HCT116 (cell line): Measurements from ENCODE around the gene TFB1M. TPM values are rescaled to one million over a fixed set of nuclear protein-coding genes. Genes with fewer than 3 reads are reported as not detected.

Experiments
- ATAC-seq: fragments of 200-7000 bp; cut with Tn5 transposase; 2 replicates; pipeline ENCODE4 v1.9.1; 2020; ENCODE audit warnings: mild to moderate bottlenecking, moderate library complexity
- Bru-seq: library from RNA; stranded (reverse); fragments of 400-500 nt; gene quantifications from one replicate; lab custom pipeline; 2021; lab: Mats Ljungman, UMichigan
- BruChase-seq, 2 experiments: library from RNA; stranded (reverse); fragments of 400-500 nt; gene quantifications; one replicate each; lab custom pipeline; 2021; lab: Mats Ljungman, UMichigan
- BruUV-seq: library from RNA; stranded (reverse); fragments of 400-500 nt; replicated peaks from 2 replicates; lab custom pipeline; 2021; lab: Mats Ljungman, UMichigan
- CTCF ChIA-PET: fragments of 300-600 bp; sonication (Branson Sonifier 250); formaldehyde crosslinking; loops from one replicate; lab custom pipeline; 2021; ENCODE audit warnings: antibody characterized with exemption; lab: Charles Lee
- POLR2A ChIA-PET: fragments of 300-600, 350-600 bp; sonication (Branson Sonifier 250); formaldehyde crosslinking; loops from one replicate; lab custom pipeline; 2021; ENCODE audit warnings: antibody characterized with exemption; lab: Charles Lee
- RAD21 ChIA-PET, 2 experiments: fragments of 300-600 bp; sonication (Branson Sonifier 250); formaldehyde crosslinking; loops; one replicate each; lab custom pipeline; 2023; ENCODE audit warnings: low total read pairs in 2 of 2; ENCODE audit not compliant: uncharacterized antibody in 2 of 2, unreplicated experiment in 2 of 2, low non-redundant PET in 1 of 2; lab: Charles Lee
- DNase-seq: peaks from one replicate; pipeline ENCODE4 v3.0.0-alpha.2; 2010; ENCODE audit warnings: low read depth, low spot score
- H2AFZ ChIP-seq: fragments of 200-600 bp; shearing (Covaris generic), sonication (generic); 2 replicates; pipeline ENCODE4 v1.6.1; 2017; ENCODE audit warnings: low read depth, mixed run types, mixed read lengths, antibody characterized with exemption, low read length; ENCODE audit not compliant: poor library complexity, severe bottlenecking
- H3K27ac ChIP-seq: 2 replicates; pipeline ENCODE4 v1.5.1; 2012; ENCODE audit warnings: low read depth, low read length
- H3K27me3 ChIP-seq: fragments of 200-600 bp; sonication (generic); 2 replicates; pipeline ENCODE4 v1.6.1; 2016; ENCODE audit warnings: mixed run types, low read length, mixed read lengths; ENCODE audit not compliant: insufficient read depth
- H3K36me3 ChIP-seq, 2 experiments: fragments of 200-500 bp in 1 of 2; fragments of 200-600 bp in 1 of 2; sonication (Bioruptor generic) in 1 of 2; sonication (generic) in 1 of 2; 2 replicates each; pipeline versions ENCODE4 v1.5.1 to v1.6.1; 2014 to 2016; ENCODE audit warnings: low read length in 2 of 2, inconsistent platforms in 1 of 2, mixed read lengths in 1 of 2, mixed run types in 1 of 2; ENCODE audit not compliant: insufficient read depth in 2 of 2, control insufficient read depth in 1 of 2
- H3K4me1 ChIP-seq, 2 experiments: fragments of 200-600 bp in 1 of 2; sonication (generic) in 1 of 2; 2 replicates each; pipeline versions ENCODE4 v1.5.1 to v1.6.1; 2012 to 2017; ENCODE audit warnings: low read length in 2 of 2, inconsistent platforms in 1 of 2, mild to moderate bottlenecking in 1 of 2, mixed read lengths in 1 of 2, mixed run types in 1 of 2, moderate library complexity in 1 of 2; ENCODE audit not compliant: insufficient read depth in 2 of 2, control insufficient read depth in 1 of 2
- H3K4me2 ChIP-seq: fragments of 200-600 bp; sonication (generic); 2 replicates; pipeline ENCODE4 v1.6.1; 2017; ENCODE audit warnings: mixed run types, low read length, mixed read lengths
- H3K4me3 ChIP-seq, 2 experiments: fragments of 200-600 bp in 1 of 2; sonication (generic) in 1 of 2; replicated peaks in 1 of 2; 2 replicates each; pipeline ENCODE4 v1.5.1; 2011 to 2016; ENCODE audit warnings: low read length in 2 of 2, control low read depth in 1 of 2, low read depth in 1 of 2, mild to moderate bottlenecking in 1 of 2, mixed read lengths in 1 of 2, mixed run types in 1 of 2
- H3K79me2 ChIP-seq: fragments of 200-600 bp; sonication (generic); 2 replicates; pipeline ENCODE4 v1.6.1; 2017; ENCODE audit warnings: mild to moderate bottlenecking, mixed run types, low read length, moderate library complexity, mixed read lengths; ENCODE audit not compliant: insufficient read depth
- H3K9ac ChIP-seq: fragments of 200-600 bp; sonication (generic); 2 replicates; pipeline ENCODE4 v1.6.1; 2016; ENCODE audit warnings: low read length, mixed read lengths
- H3K9me2 ChIP-seq: fragments of 200-600 bp; sonication (generic), shearing (Covaris generic); 2 replicates; pipeline ENCODE4 v1.6.1; 2017; ENCODE audit warnings: mixed run types, mild to moderate bottlenecking, moderate library complexity; ENCODE audit not compliant: insufficient read depth
- H3K9me3 ChIP-seq, 2 experiments: fragments of 200-500 bp in 1 of 2; fragments of 200-600 bp in 1 of 2; sonication (Bioruptor generic) in 1 of 2; sonication (generic) in 1 of 2; 2 replicates each; pipeline ENCODE4 v1.6.1; 2014 to 2017; ENCODE audit warnings: low read length in 2 of 2, mixed read lengths in 2 of 2, inconsistent platforms in 1 of 2, low read depth in 1 of 2, mild to moderate bottlenecking in 1 of 2, mixed run types in 1 of 2, moderate library complexity in 1 of 2; ENCODE audit not compliant: control insufficient read depth in 1 of 2, insufficient read depth in 1 of 2
- H4K20me1 ChIP-seq: fragments of 200-600 bp; sonication (generic), shearing (Covaris generic); 2 replicates; pipeline ENCODE4 v1.6.1; 2017; ENCODE audit warnings: mixed run types, mild to moderate bottlenecking, moderate library complexity; ENCODE audit not compliant: insufficient read depth
- CEBPB ChIP-seq: IDR thresholded peaks from 2 replicates; pipeline ENCODE4 v1.6.1; 2012; ENCODE audit warnings: low read depth
- CTCF ChIP-seq, 3 experiments: fragments of 200-600 bp in 1 of 3; sonication (generic) in 1 of 3; IDR thresholded peaks in 2 of 3; conservative IDR thresholded peaks in 1 of 3; 2 replicates each; pipeline ENCODE4 v1.5.1; 2012 to 2017; ENCODE audit warnings: low read depth in 2 of 3, low read length in 2 of 3, antibody characterized with exemption in 1 of 3, borderline replicate concordance in 1 of 3, control low read depth in 1 of 3, mild to moderate bottlenecking in 1 of 3, mixed read lengths in 1 of 3, mixed run types in 1 of 3, moderate library complexity in 1 of 3; ENCODE audit not compliant: insufficient read depth in 1 of 3
- EZH2 ChIP-seq: fragments of 200-600 bp; sonication (generic); IDR thresholded peaks from 2 replicates; pipeline ENCODE4 v1.6.1; 2017; ENCODE audit warnings: antibody characterized with exemption, mixed run types
- EZH2phosphoT487 ChIP-seq: fragments of 200-600 bp; IDR thresholded peaks from 2 replicates; pipeline ENCODE4 v1.6.1; 2018; ENCODE audit warnings: antibody characterized with exemption, borderline replicate concordance
- FOSL1 ChIP-seq: IDR thresholded peaks from 2 replicates; pipeline ENCODE4 v1.6.1; 2012; ENCODE audit warnings: low read depth
- POLR2A ChIP-seq: IDR thresholded peaks from 2 replicates; pipeline ENCODE4 v1.7.0; 2011; ENCODE audit warnings: borderline replicate concordance; ENCODE audit not compliant: insufficient read depth, insufficient read length; ENCODE audit errors: extremely low read depth
- POLR2AphosphoS5 ChIP-seq: IDR thresholded peaks from 2 replicates; pipeline ENCODE4 v1.6.1; 2011; ENCODE audit warnings: mild to moderate bottlenecking, low read depth, low read length, moderate library complexity
- RAD21 ChIP-seq: IDR thresholded peaks from 2 replicates; pipeline ENCODE4 v1.6.1; 2012; ENCODE audit warnings: low read depth, mild to moderate bottlenecking
- SP1 ChIP-seq: IDR thresholded peaks from 2 replicates; pipeline ENCODE4 v1.6.1; 2012; ENCODE audit warnings: low read depth
- SRF ChIP-seq: IDR thresholded peaks from 2 replicates; pipeline ENCODE4 v1.6.1; 2012; ENCODE audit warnings: low read depth
- TCF7L2 ChIP-seq: IDR thresholded peaks from 2 replicates; pipeline ENCODE4 v1.7.0; 2011; ENCODE audit warnings: borderline replicate concordance, inconsistent platforms; ENCODE audit not compliant: insufficient read depth, insufficient read length; ENCODE audit errors: extremely low read depth
- YY1 ChIP-seq: IDR thresholded peaks from 2 replicates; pipeline ENCODE4 v1.6.1; 2011; ENCODE audit warnings: low read length, low read depth, moderate library complexity, mild to moderate bottlenecking; ENCODE audit not compliant: insufficient replicate concordance; ENCODE audit errors: extremely low read depth
- ZNF274 ChIP-seq: fragments of 200-500 bp; sonication (Bioruptor generic); IDR thresholded peaks from 2 replicates; pipeline ENCODE4 v1.6.1; 2014; ENCODE audit warnings: mild to moderate bottlenecking, low read depth, low read length, inconsistent platforms
- intact Hi-C: fragments of 100-400 bp; cut with micrococcal nuclease; formaldehyde crosslinking; loops from 2 replicates; pipeline ENCODE4 v1.10.0; 2022
- long read RNA-seq: library from polyadenylated mRNA; unstranded; transcript quantifications from one replicate; pipeline ENCODE4 v2.0.0, GENCODE V29; 2021; ENCODE audit not compliant: unreplicated experiment
- polyA plus RNA-seq: library from polyadenylated mRNA; unstranded; fragments of >200 nt; gene quantifications from 2 replicates; pipeline ENCODE4 v1.2.1, GENCODE V29; 2012; ENCODE audit warnings: missing spikeins
- total RNA-seq: library from RNA; stranded (reverse); gene quantifications from one replicate; pipeline ENCODE4 v1.2.1, GENCODE V29; 2021; ENCODE audit not compliant: unreplicated experiment
- TF ChIP-seq, protein P1 (sequence below): IDR thresholded peaks from 2 replicates; pipeline ENCODE4 v1.6.1; 2012
- TF ChIP-seq, protein P2 (sequence below): IDR thresholded peaks from 2 replicates; pipeline ENCODE4 v1.6.1; 2011; ENCODE audit warnings: mild to moderate bottlenecking, low read length, moderate library complexity; ENCODE audit not compliant: insufficient replicate concordance; ENCODE audit errors: extremely low read depth
- TF ChIP-seq, protein P3 (sequence below): IDR thresholded peaks from 2 replicates; pipeline ENCODE4 v1.6.1; 2012; ENCODE audit warnings: low read depth

The TFB1M gene
- total RNA-seq (43.8 TPM), Bru-seq, nascent RNA (percentile 75 among the genes with signal in this experiment), BruChase-seq, experiment 1, labeled RNA remaining after a 6-hour chase (percentile 55 among the genes with signal in this experiment), BruChase-seq, experiment 2, labeled RNA remaining after a 2-hour chase (percentile 81 among the genes with signal in this experiment)
- polyA plus RNA-seq = 22.3 and 23.1 TPM in 2 replicates
- long read RNA-seq, transcript TFB1M-201 (7 exons, 1,424 nt) = major isoform, 53 of 84 reads
- long read RNA-seq, partial matches to known transcripts = 1 of 84 reads
- long read RNA-seq, other reads (novel, unspliced or antisense) = 30 of 84 reads

- Histone ChIP-seq H3K4me1 (peaks cover 5 to 14% of the 10 kb centered on the region in 2 experiments; a peak in 3 of 4 replicates), H3K9me3 (no peaks in the 10 kb centered on the region), H3K4me2 (peak within 1 kb of the TSS; percentile 83), H3K36me3 (peaks cover 5 to 16% of the 10 kb centered on the region in 2 experiments), H3K27me3 (no peaks in the 10 kb centered on the region), H2AFZ (peak within 1 kb of the TSS; percentile 84), H4K20me1 (no peaks in the 10 kb centered on the region), H3K27ac (peak within 1 kb of the TSS; percentile 77), H3K9me2 (no peaks in the 10 kb centered on the region), H3K9ac (peak within 1 kb of the TSS; percentile 87), H3K4me3 (peak within 1 kb of the TSS; percentile 89 to 92), H3K79me2 (peaks cover 22% of the 10 kb centered on the region)
- ATAC-seq (peak; percentile 96), DNase-seq (peak; percentile 98)
- TSS peak; percentile 76 for BruUV-seq
- intact Hi-C loops = no loop called here
- CTCF ChIA-PET = interaction anchor here (1.1 to 1.4 kb wide), 3 partner anchors 15 to 1732 kb away, joined by 3 to 4 read pairs (median 4); no protein-coding TSS in a partner anchor
- POLR2A ChIA-PET = interaction anchor here (0.7 kb wide), 1 partner anchor 253 kb away, joined by 3 read pairs; no protein-coding TSS in a partner anchor
- RAD21 ChIA-PET = no interaction called here
- TF ChIP-seq FOSL1 (no peak), EZH2 (no peak), POLR2A (no peak), RAD21 (no peak), TCF7L2 (no peak), CEBPB (no peak), CTCF (IDR thresholded peaks at IDR 0.05 in 2 of 3, conservative IDR thresholded peaks at IDR 0.05 in 1 of 3; ENCODE audit: borderline replicate concordance in 1 of 3, insufficient read depth in 1 of 3, low read depth in 2 of 3, low read length in 2 of 3) (no peak), EZH2phosphoT487 (no peak), SRF (no peak), ZNF274 (no peak), YY1 (peak; percentile 82), POLR2AphosphoS5 (peak; percentile 81), SP1 (peak; percentile 39; the same call in 1 of the 2 replicates)
- TF ChIP-seq, protein P1, sequence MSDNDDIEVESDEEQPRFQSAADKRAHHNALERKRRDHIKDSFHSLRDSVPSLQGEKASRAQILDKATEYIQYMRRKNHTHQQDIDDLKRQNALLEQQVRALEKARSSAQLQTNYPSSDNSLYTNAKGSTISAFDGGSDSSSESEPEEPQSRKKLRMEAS = no peak; the same call in none of the 2 replicates
- TF ChIP-seq, protein P2, sequence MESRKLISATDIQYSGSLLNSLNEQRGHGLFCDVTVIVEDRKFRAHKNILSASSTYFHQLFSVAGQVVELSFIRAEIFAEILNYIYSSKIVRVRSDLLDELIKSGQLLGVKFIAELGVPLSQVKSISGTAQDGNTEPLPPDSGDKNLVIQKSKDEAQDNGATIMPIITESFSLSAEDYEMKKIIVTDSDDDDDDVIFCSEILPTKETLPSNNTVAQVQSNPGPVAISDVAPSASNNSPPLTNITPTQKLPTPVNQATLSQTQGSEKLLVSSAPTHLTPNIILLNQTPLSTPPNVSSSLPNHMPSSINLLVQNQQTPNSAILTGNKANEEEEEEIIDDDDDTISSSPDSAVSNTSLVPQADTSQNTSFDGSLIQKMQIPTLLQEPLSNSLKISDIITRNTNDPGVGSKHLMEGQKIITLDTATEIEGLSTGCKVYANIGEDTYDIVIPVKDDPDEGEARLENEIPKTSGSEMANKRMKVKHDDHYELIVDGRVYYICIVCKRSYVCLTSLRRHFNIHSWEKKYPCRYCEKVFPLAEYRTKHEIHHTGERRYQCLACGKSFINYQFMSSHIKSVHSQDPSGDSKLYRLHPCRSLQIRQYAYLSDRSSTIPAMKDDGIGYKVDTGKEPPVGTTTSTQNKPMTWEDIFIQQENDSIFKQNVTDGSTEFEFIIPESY = peak; percentile 35
- TF ChIP-seq, protein P3, sequence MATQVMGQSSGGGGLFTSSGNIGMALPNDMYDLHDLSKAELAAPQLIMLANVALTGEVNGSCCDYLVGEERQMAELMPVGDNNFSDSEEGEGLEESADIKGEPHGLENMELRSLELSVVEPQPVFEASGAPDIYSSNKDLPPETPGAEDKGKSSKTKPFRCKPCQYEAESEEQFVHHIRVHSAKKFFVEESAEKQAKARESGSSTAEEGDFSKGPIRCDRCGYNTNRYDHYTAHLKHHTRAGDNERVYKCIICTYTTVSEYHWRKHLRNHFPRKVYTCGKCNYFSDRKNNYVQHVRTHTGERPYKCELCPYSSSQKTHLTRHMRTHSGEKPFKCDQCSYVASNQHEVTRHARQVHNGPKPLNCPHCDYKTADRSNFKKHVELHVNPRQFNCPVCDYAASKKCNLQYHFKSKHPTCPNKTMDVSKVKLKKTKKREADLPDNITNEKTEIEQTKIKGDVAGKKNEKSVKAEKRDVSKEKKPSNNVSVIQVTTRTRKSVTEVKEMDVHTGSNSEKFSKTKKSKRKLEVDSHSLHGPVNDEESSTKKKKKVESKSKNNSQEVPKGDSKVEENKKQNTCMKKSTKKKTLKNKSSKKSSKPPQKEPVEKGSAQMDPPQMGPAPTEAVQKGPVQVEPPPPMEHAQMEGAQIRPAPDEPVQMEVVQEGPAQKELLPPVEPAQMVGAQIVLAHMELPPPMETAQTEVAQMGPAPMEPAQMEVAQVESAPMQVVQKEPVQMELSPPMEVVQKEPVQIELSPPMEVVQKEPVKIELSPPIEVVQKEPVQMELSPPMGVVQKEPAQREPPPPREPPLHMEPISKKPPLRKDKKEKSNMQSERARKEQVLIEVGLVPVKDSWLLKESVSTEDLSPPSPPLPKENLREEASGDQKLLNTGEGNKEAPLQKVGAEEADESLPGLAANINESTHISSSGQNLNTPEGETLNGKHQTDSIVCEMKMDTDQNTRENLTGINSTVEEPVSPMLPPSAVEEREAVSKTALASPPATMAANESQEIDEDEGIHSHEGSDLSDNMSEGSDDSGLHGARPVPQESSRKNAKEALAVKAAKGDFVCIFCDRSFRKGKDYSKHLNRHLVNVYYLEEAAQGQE = no peak
These were observed at the start of gene TFB1M for GRCh38 chr6:155314092-155314772. TSS of gene TFB1M (minus strand) at chr6:155314484. CDS start at chr6:155314428, 56 bp downstream.
